CD14-positive monocyte (primary cell): ENCODE data around the gene ZBTB7C. TPM values are rescaled to one million over a fixed set of nuclear protein-coding genes. Genes with fewer than 3 reads are reported as not detected.
A peak's percentile ranks its signal among the peaks of the same experiment; 100 is the strongest.

Source experiments
- DNase-seq, 3 donors: peaks; one replicate each; pipeline ENCODE4 v3.0.0-alpha.2; 2011 to 2022
- H2AFZ ChIP-seq: 2 replicates; pipeline ENCODE4 v1.6.0; 2012; ENCODE audit warnings: mild to moderate bottlenecking, low read depth, low read length, inconsistent platforms; ENCODE audit not compliant: insufficient read depth, poor library complexity, severe bottlenecking
- H3K27ac ChIP-seq, 2 donors: 1 replicate in 1 of 2; 2 replicates in 1 of 2; pipeline ENCODE4 v1.5.1; 2012 to 2013; ENCODE audit warnings: low read length in 2 of 2, control low read depth in 1 of 2, inconsistent platforms in 1 of 2, low read depth in 1 of 2, mild to moderate bottlenecking in 1 of 2
- H3K27me3 ChIP-seq, 2 donors: one replicate each; pipeline versions ENCODE4 v1.6.0 to v1.6.1; 2011 to 2013; ENCODE audit warnings: low read length in 2 of 2; ENCODE audit not compliant: control insufficient read depth in 2 of 2, insufficient read depth in 2 of 2
- H3K36me3 ChIP-seq, 2 donors: replicated peaks in 1 of 2; 1 replicate in 1 of 2; 2 replicates in 1 of 2; pipeline versions ENCODE4 v1.5.1 to v1.6.1; 2012 to 2013; ENCODE audit warnings: low read length in 2 of 2, control low read depth in 1 of 2, inconsistent platforms in 1 of 2, mild to moderate bottlenecking in 1 of 2; ENCODE audit not compliant: insufficient read depth in 2 of 2, control insufficient read depth in 1 of 2
- H3K4me1 ChIP-seq, 2 donors: 1 replicate in 1 of 2; 2 replicates in 1 of 2; pipeline versions ENCODE4 v1.5.1 to v1.6.1; 2012 to 2013; ENCODE audit warnings: low read length in 2 of 2, control low read depth in 1 of 2, inconsistent platforms in 1 of 2, mild to moderate bottlenecking in 1 of 2, moderate library complexity in 1 of 2; ENCODE audit not compliant: insufficient read depth in 2 of 2, control insufficient read depth in 1 of 2
- H3K4me2 ChIP-seq: replicated peaks from 2 replicates; pipeline ENCODE3; 2012; ENCODE audit warnings: low read length, moderate library complexity, mild to moderate bottlenecking; ENCODE audit not compliant: poor library complexity, severe bottlenecking; ENCODE audit errors: extremely low read depth
- H3K4me3 ChIP-seq, 3 experiments: fragments of 200-600 bp in 1 of 3; sonication (generic) in 1 of 3; replicated peaks in 1 of 3; 1 replicate in 2 of 3; 2 replicates in 1 of 3; pipeline ENCODE4 v1.5.1; 2011 to 2013; ENCODE audit warnings: low read length in 3 of 3, mild to moderate bottlenecking in 3 of 3, control low read depth in 2 of 3, low read depth in 2 of 3, inconsistent platforms in 1 of 3, moderate library complexity in 1 of 3
- H3K79me2 ChIP-seq: 2 replicates; pipeline ENCODE4 v1.6.0; 2012; ENCODE audit warnings: mild to moderate bottlenecking, control low read depth, inconsistent platforms, low read length, moderate library complexity; ENCODE audit not compliant: insufficient read depth
- H3K9ac ChIP-seq: 2 replicates; pipeline ENCODE4 v1.6.0; 2017; ENCODE audit warnings: low read length, mild to moderate bottlenecking; ENCODE audit not compliant: insufficient read depth, poor library complexity, severe bottlenecking
- H3K9me3 ChIP-seq, 2 donors: replicated peaks in 1 of 2; 1 replicate in 1 of 2; 2 replicates in 1 of 2; pipeline versions ENCODE4 v1.5.1 to v1.6.1; 2012 to 2013; ENCODE audit warnings: low read length in 2 of 2, control low read depth in 1 of 2; ENCODE audit not compliant: control insufficient read depth in 1 of 2, insufficient read depth in 1 of 2
- H4K20me1 ChIP-seq: 2 replicates; pipeline ENCODE4 v1.6.0; 2012; ENCODE audit warnings: mild to moderate bottlenecking, low read length, control low read depth, moderate library complexity; ENCODE audit not compliant: insufficient read depth
- H3K27ac Mint-ChIP-seq, 7 donors: one replicate each; pipeline ENCODE4 v1.8.0; 2020; ENCODE audit warnings: mild to moderate bottlenecking in 7 of 7, mixed read lengths in 7 of 7, moderate library complexity in 6 of 7, inconsistent platforms in 2 of 7
- H3K27me3 Mint-ChIP-seq, 3 donors: one replicate each; pipeline ENCODE4 v1.8.0; 2021 to 2022; ENCODE audit warnings: low read depth in 3 of 3, mild to moderate bottlenecking in 3 of 3, mixed read lengths in 3 of 3, moderate library complexity in 3 of 3, inconsistent platforms in 1 of 3
- H3K36me3 Mint-ChIP-seq, 2 donors: one replicate each; pipeline ENCODE4 v1.8.0; 2020; ENCODE audit warnings: mixed read lengths in 2 of 2, inconsistent platforms in 1 of 2, mild to moderate bottlenecking in 1 of 2
- H3K4me1 Mint-ChIP-seq: one replicate; pipeline ENCODE4 v1.8.0; 2020; ENCODE audit warnings: mild to moderate bottlenecking, mixed read lengths
- H3K4me3 Mint-ChIP-seq, 2 donors: one replicate each; pipeline ENCODE4 v1.8.0; 2020; ENCODE audit warnings: mild to moderate bottlenecking in 2 of 2, mixed read lengths in 2 of 2, moderate library complexity in 1 of 2
- H3K9me3 Mint-ChIP-seq, 7 donors: one replicate each; pipeline ENCODE4 v1.8.0; 2020 to 2022; ENCODE audit warnings: mixed read lengths in 7 of 7, mild to moderate bottlenecking in 6 of 7, moderate library complexity in 6 of 7, inconsistent platforms in 2 of 7
- WGBS: methylation state at CpG from one replicate; pipeline ENCODE4 v1.1.5; 2013; ENCODE audit warnings: missing lambda C conversion rate; ENCODE audit not compliant: insufficient coverage; 5-methylcytosine and 5-hydroxymethylcytosine counted together
- intact Hi-C, 2 donors: fragments of 100-400 bp; cut with micrococcal nuclease; formaldehyde crosslinking; loops; one replicate each; pipeline versions ENCODE4 v1.15.0 to v1.15.1; 2023
- polyA plus RNA-seq, 3 donors: library from polyadenylated mRNA; depleted of rRNA in 1 of 3; unstranded in 2 of 3; stranded (reverse) in 1 of 3; fragments of 300-500 nt in 2 of 3; fragments of >200 nt in 1 of 3; fragmentation: Illumina TruSeq in 2 of 3; gene quantifications; 1 replicate in 2 of 3; 2 replicates in 1 of 3; pipeline ENCODE4 v1.2.3, GENCODE V29; 2012 to 2021
- TF ChIP-seq, protein P1 (sequence below): fragments of 200-600 bp; IDR thresholded peaks from one replicate; pipeline ENCODE4 v1.8.0; 2022; ENCODE audit warnings: antibody characterized with exemption, mild to moderate bottlenecking

The ZBTB7C gene
- polyA plus RNA-seq, 3 donors = 0.03 to 0.09 TPM; not detected in 1

GRCh38 chr18:48024881-48025660 lies 384.1 kb downstream of the ZBTB7C start:
- H3K27me3 ChIP-seq = peaks cover 0 to 8% of the 10 kb centered on the region in 2 donors
- H3K9ac ChIP-seq = no peak overlapping the region
- H3K4me2 ChIP-seq = no peak overlapping the region
- H3K27ac Mint-ChIP-seq = no peak overlapping the region
- H3K36me3 ChIP-seq = no peaks in the 10 kb centered on the region
- intact Hi-C loops = loop anchor here (5.0 to 10.0 kb wide), 2 partner anchors 93 to 420 kb away; partner anchors contain the start of gene SMAD2 (in 1 of the 2)
- H3K9me3 ChIP-seq = no peaks in the 10 kb centered on the region
- no peaks in the 10 kb centered on the region for H3K9me3 Mint-ChIP-seq
- no peak overlapping the region for H3K27ac ChIP-seq
- TF ChIP-seq, protein P1, sequence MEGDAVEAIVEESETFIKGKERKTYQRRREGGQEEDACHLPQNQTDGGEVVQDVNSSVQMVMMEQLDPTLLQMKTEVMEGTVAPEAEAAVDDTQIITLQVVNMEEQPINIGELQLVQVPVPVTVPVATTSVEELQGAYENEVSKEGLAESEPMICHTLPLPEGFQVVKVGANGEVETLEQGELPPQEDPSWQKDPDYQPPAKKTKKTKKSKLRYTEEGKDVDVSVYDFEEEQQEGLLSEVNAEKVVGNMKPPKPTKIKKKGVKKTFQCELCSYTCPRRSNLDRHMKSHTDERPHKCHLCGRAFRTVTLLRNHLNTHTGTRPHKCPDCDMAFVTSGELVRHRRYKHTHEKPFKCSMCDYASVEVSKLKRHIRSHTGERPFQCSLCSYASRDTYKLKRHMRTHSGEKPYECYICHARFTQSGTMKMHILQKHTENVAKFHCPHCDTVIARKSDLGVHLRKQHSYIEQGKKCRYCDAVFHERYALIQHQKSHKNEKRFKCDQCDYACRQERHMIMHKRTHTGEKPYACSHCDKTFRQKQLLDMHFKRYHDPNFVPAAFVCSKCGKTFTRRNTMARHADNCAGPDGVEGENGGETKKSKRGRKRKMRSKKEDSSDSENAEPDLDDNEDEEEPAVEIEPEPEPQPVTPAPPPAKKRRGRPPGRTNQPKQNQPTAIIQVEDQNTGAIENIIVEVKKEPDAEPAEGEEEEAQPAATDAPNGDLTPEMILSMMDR = no peak
- no peak overlapping the region for H3K4me3 ChIP-seq
- H2AFZ ChIP-seq = no peak overlapping the region
- no peaks in the 10 kb centered on the region for H3K79me2 ChIP-seq
- DNase-seq = no peak
- no peaks in the 10 kb centered on the region for H4K20me1 ChIP-seq
- H3K27me3 Mint-ChIP-seq = peaks cover 7 to 9% (median 9%) of the 10 kb centered on the region in 3 donors
- 82% methylated on average over 6 of the region's 7 CpGs for WGBS
- H3K4me1 Mint-ChIP-seq = peaks cover 3% of the 10 kb centered on the region
- no peak overlapping the region for H3K4me3 Mint-ChIP-seq
- no peaks in the 10 kb centered on the region for H3K36me3 Mint-ChIP-seq
- no peaks in the 10 kb centered on the region for H3K4me1 ChIP-seq

DNA sequence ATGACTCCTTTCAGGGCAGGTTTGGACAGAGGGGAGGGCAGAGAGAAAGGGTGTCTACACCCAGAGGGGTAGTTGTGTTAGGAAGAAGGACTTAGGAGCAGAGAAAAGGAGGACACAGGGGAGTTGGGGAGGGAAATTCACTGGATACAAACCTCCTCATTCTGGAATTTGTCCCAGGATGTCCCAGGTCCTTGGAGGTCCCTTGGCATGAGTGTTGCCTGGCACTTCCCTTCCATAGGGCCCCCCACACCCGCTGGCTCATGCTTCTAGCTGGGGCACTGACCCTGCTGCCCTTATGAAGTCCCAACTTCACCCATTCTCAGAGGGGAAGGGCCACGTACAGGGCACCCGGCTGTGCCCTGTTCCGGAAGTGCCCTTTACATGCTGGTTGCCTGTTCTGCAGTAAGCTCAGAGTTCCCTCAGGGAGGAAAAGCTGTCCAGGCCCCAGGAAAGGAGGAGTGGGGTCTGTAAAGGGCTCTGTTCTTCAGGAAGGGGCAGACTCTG lies 385.1 kb downstream of the ZBTB7C start:
- Histone ChIP-seq H3K79me2 (no peaks in the 10 kb centered on the region), H3K9ac (no peak overlapping the region), H3K4me3 (no peak overlapping the region), H3K9me3 (no peaks in the 10 kb centered on the region), H3K4me2 (no peak overlapping the region), H3K36me3 (no peaks in the 10 kb centered on the region), H3K27ac (no peak overlapping the region), H3K27me3 (peaks cover 0 to 8% of the 10 kb centered on the region in 2 donors), H2AFZ (peak overlapping the region; percentile 3), H4K20me1 (no peaks in the 10 kb centered on the region), H3K4me1 (no peaks in the 10 kb centered on the region)
- Mint-ChIP-seq H3K9me3 (no peaks in the 10 kb centered on the region), H3K27me3 (peaks cover 7 to 14% (median 9%) of the 10 kb centered on the region in 3 donors), H3K36me3 (no peaks in the 10 kb centered on the region), H3K4me3 (peak overlapping the region in 1 of 2 donors; percentile 19), H3K4me1 (peaks cover 3% of the 10 kb centered on the region), H3K27ac (no peak overlapping the region)
- DNase-seq = no peak
- TF ChIP-seq, protein P1 = no peak
- intact Hi-C loops = loop anchor here (5.0 to 10.0 kb wide), 2 partner anchors 92 to 421 kb away; partner anchors contain the start of gene SMAD2 (in 1 of the 2)
- WGBS = 83% methylated on average over 2 of the region's 4 CpGs
